Panc1 (cell line): ENCODE measurements around the gene CSRNP2.

ENCODE experiments used
- POLR2AphosphoS5 ChIP-seq: IDR thresholded peaks from 2 replicates; pipeline ENCODE4 v1.6.1; 2012; ENCODE audit warnings: mild to moderate bottlenecking, low read depth, low read length, moderate library complexity
- REST ChIP-seq, 2 experiments: IDR thresholded peaks; 2 replicates each; pipeline ENCODE4 v1.6.1; 2011 to 2012; ENCODE audit warnings: low read depth in 2 of 2, control low read depth in 1 of 2, low read length in 1 of 2, mild to moderate bottlenecking in 1 of 2, moderate library complexity in 1 of 2; ENCODE audit not compliant: insufficient read depth in 1 of 2
- TF ChIP-seq, protein P1 (sequence below): fragments of 450-650 bp; IDR thresholded peaks from 2 replicates; pipeline ENCODE4 v1.5.1; 2017; ENCODE audit warnings: mild to moderate bottlenecking

DNA sequence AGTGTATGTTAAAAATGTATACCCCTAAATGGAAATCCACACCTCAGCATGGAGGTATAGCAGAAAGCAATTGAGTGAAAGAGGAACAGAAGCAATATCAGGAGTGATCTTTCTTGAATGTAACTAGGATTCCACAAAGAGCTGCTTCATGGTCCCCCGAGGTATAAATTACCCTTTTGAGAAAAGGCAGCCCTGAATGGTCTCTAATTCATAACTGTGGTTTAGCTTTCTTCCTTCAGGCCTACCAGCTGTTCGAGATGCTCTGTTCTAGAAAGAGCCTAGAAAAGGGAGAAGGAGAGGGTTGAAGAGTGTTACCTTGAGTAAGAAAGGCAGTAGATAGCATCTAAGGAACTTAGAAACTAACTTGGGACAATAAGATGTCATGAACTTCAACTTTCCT is 42.9 kb upstream of the CSRNP2 start:
- TF ChIP-seq, protein P1, sequence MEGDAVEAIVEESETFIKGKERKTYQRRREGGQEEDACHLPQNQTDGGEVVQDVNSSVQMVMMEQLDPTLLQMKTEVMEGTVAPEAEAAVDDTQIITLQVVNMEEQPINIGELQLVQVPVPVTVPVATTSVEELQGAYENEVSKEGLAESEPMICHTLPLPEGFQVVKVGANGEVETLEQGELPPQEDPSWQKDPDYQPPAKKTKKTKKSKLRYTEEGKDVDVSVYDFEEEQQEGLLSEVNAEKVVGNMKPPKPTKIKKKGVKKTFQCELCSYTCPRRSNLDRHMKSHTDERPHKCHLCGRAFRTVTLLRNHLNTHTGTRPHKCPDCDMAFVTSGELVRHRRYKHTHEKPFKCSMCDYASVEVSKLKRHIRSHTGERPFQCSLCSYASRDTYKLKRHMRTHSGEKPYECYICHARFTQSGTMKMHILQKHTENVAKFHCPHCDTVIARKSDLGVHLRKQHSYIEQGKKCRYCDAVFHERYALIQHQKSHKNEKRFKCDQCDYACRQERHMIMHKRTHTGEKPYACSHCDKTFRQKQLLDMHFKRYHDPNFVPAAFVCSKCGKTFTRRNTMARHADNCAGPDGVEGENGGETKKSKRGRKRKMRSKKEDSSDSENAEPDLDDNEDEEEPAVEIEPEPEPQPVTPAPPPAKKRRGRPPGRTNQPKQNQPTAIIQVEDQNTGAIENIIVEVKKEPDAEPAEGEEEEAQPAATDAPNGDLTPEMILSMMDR = no peak
- no peak for TF ChIP-seq POLR2AphosphoS5
- TF ChIP-seq REST (IDR thresholded peaks at IDR 0.05; ENCODE audit: insufficient read depth in 1 of 2, low read depth in 2 of 2, low read length in 1 of 2) = no peak
